ENCODE data around the gene GREB1L. TPM values are rescaled to one million over a fixed set of nuclear protein-coding genes. Genes with fewer than 3 reads are reported as not detected.

GREB1L gene
- total RNA-seq, 2 donors from 2014 or later: 2.0 to 21.6 TPM

- Histone ChIP-seq H3K9me3 (no peaks in the 10 kb centered on the region), H3K4me3 (no peak overlapping the region), H3K36me3 (no peaks in the 10 kb centered on the region), H3K4me1 (replicated peaks) (no peaks in the 10 kb centered on the region), H3K27ac (no peak overlapping the region), H3K27me3 (replicated peaks; ENCODE audit: insufficient read depth) (no peaks in the 10 kb centered on the region)
- TF ChIP-seq CTCF (IDR thresholded peaks at IDR 0.05) (no peak), POLR2A (IDR thresholded peaks at IDR 0.05) (no peak), POLR2AphosphoS5 (IDR thresholded peaks at IDR 0.05) (no peak)
- DNase-seq (ENCODE audit: low spot score): no peak
- 91% methylated on average over 2 of the region's 2 CpGs for WGBS
- intact Hi-C loops (cut with DNase I): no loop called here
Observed at GRCh38 chr18:21267400-21267799, 25.4 kb downstream of the GREB1L start.

GRCh38 chr18:21269349-21269748 is 27.3 kb downstream of the GREB1L start:
- intact Hi-C loops (cut with DNase I): no loop called here
- H3K9me3 ChIP-seq: no peaks in the 10 kb centered on the region
- H3K4me1 ChIP-seq (replicated peaks): no peaks in the 10 kb centered on the region
- H3K36me3 ChIP-seq: no peaks in the 10 kb centered on the region
- TF ChIP-seq CTCF (IDR thresholded peaks at IDR 0.05) (no peak), POLR2A (IDR thresholded peaks at IDR 0.05) (no peak), POLR2AphosphoS5 (IDR thresholded peaks at IDR 0.05) (no peak)
- no peak overlapping the region for H3K27ac ChIP-seq
- WGBS: 0% methylated on average over 1 of the region's 1 CpG
- H3K4me3 ChIP-seq: no peak overlapping the region
- no peak for DNase-seq (ENCODE audit: low spot score)
- H3K27me3 ChIP-seq (replicated peaks; ENCODE audit: insufficient read depth): no peaks in the 10 kb centered on the region

- no peak for DNase-seq (ENCODE audit: low spot score)
- Histone ChIP-seq H3K27ac (no peak overlapping the region), H3K9me3 (no peaks in the 10 kb centered on the region), H3K36me3 (no peaks in the 10 kb centered on the region), H3K27me3 (replicated peaks; ENCODE audit: insufficient read depth) (no peaks in the 10 kb centered on the region), H3K4me1 (replicated peaks) (no peaks in the 10 kb centered on the region), H3K4me3 (no peak overlapping the region)
- TF ChIP-seq POLR2AphosphoS5 (IDR thresholded peaks at IDR 0.05) (no peak), CTCF (IDR thresholded peaks at IDR 0.05) (no peak), POLR2A (IDR thresholded peaks at IDR 0.05) (no peak)
- WGBS: 69% methylated on average over 3 of the region's 3 CpGs
- intact Hi-C loops (cut with DNase I): no loop called here
Observed at GRCh38 chr18:21270453-21270852, 28.4 kb downstream of the GREB1L start.

DNA sequence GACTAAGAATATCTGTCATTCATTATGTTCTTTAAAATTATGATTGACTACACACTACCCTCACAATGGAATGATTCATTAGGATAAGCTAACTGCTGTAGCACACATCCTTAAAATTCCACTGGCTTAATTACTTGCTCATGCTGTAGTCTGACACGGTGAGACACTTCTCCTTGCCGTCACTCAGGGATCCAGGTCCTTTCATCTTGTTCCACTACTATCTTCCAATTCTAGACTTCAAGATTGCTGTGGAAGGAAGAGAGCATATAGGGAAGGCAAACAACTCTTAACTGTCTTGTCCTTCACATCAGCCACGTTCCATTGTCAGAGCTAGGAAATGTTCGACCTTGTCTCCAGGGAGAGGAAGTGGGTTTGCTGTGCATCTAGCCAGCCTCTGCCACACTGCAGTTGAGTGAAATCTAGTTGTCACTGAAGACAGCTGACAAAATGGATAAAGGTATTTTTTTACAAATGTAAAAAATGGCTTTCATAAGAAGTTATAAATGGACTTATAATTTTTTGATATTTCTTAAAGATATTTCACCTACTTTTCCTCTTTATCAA is 30.1 kb downstream of the GREB1L start:
- no peak for DNase-seq (ENCODE audit: low spot score)
- intact Hi-C loops (cut with DNase I): no loop called here
- no peaks in the 10 kb centered on the region for H3K36me3 ChIP-seq
- H3K9me3 ChIP-seq: no peaks in the 10 kb centered on the region
- no peak overlapping the region for H3K27ac ChIP-seq
- no peak overlapping the region for H3K4me3 ChIP-seq
- H3K27me3 ChIP-seq (replicated peaks; ENCODE audit: insufficient read depth): no peaks in the 10 kb centered on the region
- WGBS: 40% methylated on average over 4 of the region's 4 CpGs
- no peaks in the 10 kb centered on the region for H3K4me1 ChIP-seq (replicated peaks)
- TF ChIP-seq POLR2AphosphoS5 (IDR thresholded peaks at IDR 0.05) (no peak), POLR2A (IDR thresholded peaks at IDR 0.05) (no peak), CTCF (IDR thresholded peaks at IDR 0.05) (no peak)

GRCh38 chr18:21273568-21273967 is 31.5 kb downstream of the GREB1L start:
- H3K27ac ChIP-seq: no peak overlapping the region
- H3K36me3 ChIP-seq: no peaks in the 10 kb centered on the region
- TF ChIP-seq POLR2AphosphoS5 (IDR thresholded peaks at IDR 0.05) (no peak), CTCF (IDR thresholded peaks at IDR 0.05) (no peak), POLR2A (IDR thresholded peaks at IDR 0.05) (no peak)
- intact Hi-C loops (cut with DNase I): no loop called here
- no peak for DNase-seq (ENCODE audit: low spot score)
- H3K4me3 ChIP-seq: no peak overlapping the region
- 58% methylated on average over 3 of the region's 3 CpGs for WGBS
- no peaks in the 10 kb centered on the region for H3K4me1 ChIP-seq (replicated peaks)
- no peaks in the 10 kb centered on the region for H3K27me3 ChIP-seq (replicated peaks; ENCODE audit: insufficient read depth)
- H3K9me3 ChIP-seq: no peaks in the 10 kb centered on the region

All from prostate gland (tissue), 2 donors.